SJSA1 (cell line): ENCODE results near the gene ERC1. TPM values are rescaled to one million over a fixed set of nuclear protein-coding genes. Genes with fewer than 3 reads are reported as not detected.
"Not testable (repeated sequence)": the region's sequence is repeated elsewhere in the genome, so short reads cannot be mapped to it uniquely, and the experiment has no call there.

ENCODE experiments used
- DNase-seq, 2 experiments: peaks; one replicate each; pipeline ENCODE4 v3.0.0-alpha.2; 2015 to 2020; ENCODE audit warnings: low spot score in 2 of 2, low read depth in 1 of 2
- H3K27ac ChIP-seq: fragments of 250-450 bp; sonication (Bioruptor Pico); 2 replicates; pipeline ENCODE4 v1.5.1; 2020; ENCODE audit warnings: mild to moderate bottlenecking, moderate library complexity
- H3K27me3 ChIP-seq: fragments of 250-450 bp; sonication (Bioruptor Pico); replicated peaks from 2 replicates; pipeline ENCODE4 v1.5.1; 2020; ENCODE audit warnings: mild to moderate bottlenecking, moderate library complexity
- H3K36me3 ChIP-seq: fragments of 250-450 bp; sonication (Bioruptor Pico); 2 replicates; pipeline ENCODE4 v1.5.1; 2020; ENCODE audit warnings: mild to moderate bottlenecking
- H3K4me1 ChIP-seq: fragments of 250-450 bp; sonication (Bioruptor Pico); replicated peaks from 2 replicates; pipeline ENCODE4 v1.6.1; 2021; ENCODE audit warnings: mild to moderate bottlenecking
- H3K4me3 ChIP-seq: fragments of 250-450 bp; sonication (Bioruptor Pico); 2 replicates; pipeline ENCODE4 v1.5.1; 2020; ENCODE audit warnings: mild to moderate bottlenecking
- H3K9me3 ChIP-seq: fragments of 250-450 bp; sonication (Bioruptor Pico); replicated peaks from 2 replicates; pipeline ENCODE4 v1.5.1; 2020; ENCODE audit warnings: mild to moderate bottlenecking
- total RNA-seq: library from RNA; depleted of rRNA; stranded (reverse); fragments of >200 nt; shearing (Covaris generic); gene quantifications from 2 replicates; pipeline ENCODE4 v1.2.3, GENCODE V29; 2014

Gene ERC1
- total RNA-seq, 1 experiment from 2014 or later, result 19.7 TPM

DNA sequence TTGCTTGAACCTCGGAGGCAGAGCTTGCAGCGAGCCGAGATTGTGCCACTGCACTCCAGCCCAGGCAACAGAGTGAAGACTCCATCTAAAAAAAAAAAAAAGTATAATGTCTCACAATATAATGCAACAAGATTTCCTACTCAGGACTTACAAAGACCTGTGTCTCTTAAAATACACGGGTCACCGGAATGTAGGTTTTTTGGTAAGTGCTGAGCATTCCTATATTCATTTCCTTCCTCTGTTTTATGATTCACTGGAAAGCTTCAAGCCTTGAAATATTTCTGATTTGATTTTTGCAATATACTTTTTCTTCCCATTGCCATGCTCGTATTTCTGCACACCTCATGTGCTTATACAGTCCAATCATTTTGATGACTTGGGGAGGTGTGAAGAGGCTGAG, 357.6 kb downstream of the ERC1 start:
- Histone ChIP-seq H3K4me3 (no peak overlapping the region), H3K27me3 (no peaks in the 10 kb centered on the region), H3K27ac (no peak overlapping the region), H3K9me3 (no peaks in the 10 kb centered on the region), H3K4me1 (peaks cover 50% of the 10 kb centered on the region), H3K36me3 (no peaks in the 10 kb centered on the region)
- no peak for DNase-seq

DNA sequence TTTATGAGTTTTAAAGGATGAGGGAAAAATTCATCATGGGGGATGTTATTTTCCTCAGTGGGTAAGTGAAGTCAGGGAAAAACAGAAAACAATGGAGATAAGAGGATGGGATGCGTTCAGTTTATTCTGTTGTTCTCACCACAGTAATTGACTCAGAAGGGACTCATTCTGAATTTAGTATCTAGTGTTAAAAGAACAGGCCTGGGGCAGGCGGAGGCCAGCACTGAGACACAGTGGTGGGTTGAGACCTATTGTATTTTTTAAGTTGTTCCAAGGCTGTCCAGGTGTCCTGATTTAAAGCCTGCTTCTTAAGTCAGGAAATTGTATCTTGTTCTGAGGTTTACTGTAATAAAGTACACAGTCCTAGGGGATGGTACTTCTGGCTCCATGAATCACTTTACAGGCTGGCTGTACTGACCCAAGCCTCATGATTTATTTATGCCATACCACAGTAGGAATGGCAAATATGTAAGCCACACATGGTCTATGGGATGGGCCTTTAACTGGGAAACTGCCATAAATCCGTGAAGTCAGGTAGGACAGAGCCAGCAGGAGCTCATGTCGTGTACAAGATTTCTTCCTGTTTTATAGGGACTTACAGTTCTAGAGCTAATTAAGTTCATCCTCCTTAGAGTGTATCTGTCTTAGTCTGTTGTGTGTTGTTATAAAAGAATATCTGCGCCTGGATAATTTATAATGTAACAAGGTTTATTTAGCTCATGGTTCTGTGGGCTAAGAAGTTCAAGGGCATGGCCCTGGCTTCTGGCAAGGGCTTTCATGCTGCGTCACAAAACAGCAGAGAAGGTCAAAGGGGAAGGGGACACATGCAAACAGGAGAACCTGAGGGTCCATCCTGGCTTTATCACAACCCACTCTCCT, 359.3 kb downstream of the ERC1 start:
- no peaks in the 10 kb centered on the region for H3K9me3 ChIP-seq
- peaks cover 50% of the 10 kb centered on the region for H3K4me1 ChIP-seq
- no peak overlapping the region for H3K4me3 ChIP-seq
- H3K36me3 ChIP-seq, result no peaks in the 10 kb centered on the region
- H3K27me3 ChIP-seq, result no peaks in the 10 kb centered on the region
- peak; percentile 65 to 75 for DNase-seq
- peak overlapping the region; percentile 76 for H3K27ac ChIP-seq

DNA sequence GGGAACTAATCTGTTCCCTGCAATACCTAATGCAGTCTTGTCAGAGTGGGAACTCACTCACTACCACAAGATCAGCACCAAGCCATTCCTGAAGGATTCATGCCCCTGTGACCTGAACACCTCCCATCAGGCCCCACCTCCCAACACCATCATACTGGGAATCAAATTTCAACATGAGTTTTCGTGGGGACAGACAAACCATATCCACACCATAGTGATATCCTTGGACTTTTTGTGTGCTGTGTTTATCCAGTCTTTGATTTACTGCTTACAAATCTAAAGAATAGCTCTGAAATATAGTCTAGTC, 359.9 kb downstream of the ERC1 start:
- H3K4me3 ChIP-seq, result no peak overlapping the region
- DNase-seq, result no peak
- peak overlapping the region; percentile 76 for H3K27ac ChIP-seq
- no peaks in the 10 kb centered on the region for H3K27me3 ChIP-seq
- no peaks in the 10 kb centered on the region for H3K9me3 ChIP-seq
- H3K36me3 ChIP-seq, result no peaks in the 10 kb centered on the region
- H3K4me1 ChIP-seq, result peaks cover 54% of the 10 kb centered on the region

DNA sequence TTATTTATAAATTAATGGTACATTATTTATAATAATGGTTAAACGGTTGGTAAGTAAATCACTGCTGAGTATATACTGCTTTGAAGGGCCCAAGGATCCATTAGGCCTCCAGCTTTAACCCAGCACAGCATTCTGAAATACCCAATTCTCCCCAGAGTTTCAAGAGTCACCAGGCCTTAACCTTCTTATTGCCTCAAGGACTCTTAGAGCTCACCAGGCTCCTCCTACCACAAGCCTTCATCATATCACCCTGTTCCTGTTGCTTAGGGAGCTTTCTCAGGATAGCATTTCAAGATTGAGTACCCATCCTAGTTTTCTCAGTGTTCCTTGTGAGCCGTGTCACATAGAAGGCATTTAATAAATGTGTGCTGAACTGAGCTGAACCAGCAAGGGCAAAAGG, 360.9 kb downstream of the ERC1 start:
- Histone ChIP-seq H3K4me3 (no peak overlapping the region), H3K27ac (no peak overlapping the region), H3K4me1 (peaks cover 55% of the 10 kb centered on the region), H3K36me3 (no peaks in the 10 kb centered on the region), H3K9me3 (no peaks in the 10 kb centered on the region), H3K27me3 (no peaks in the 10 kb centered on the region)
- no peak for DNase-seq

DNA sequence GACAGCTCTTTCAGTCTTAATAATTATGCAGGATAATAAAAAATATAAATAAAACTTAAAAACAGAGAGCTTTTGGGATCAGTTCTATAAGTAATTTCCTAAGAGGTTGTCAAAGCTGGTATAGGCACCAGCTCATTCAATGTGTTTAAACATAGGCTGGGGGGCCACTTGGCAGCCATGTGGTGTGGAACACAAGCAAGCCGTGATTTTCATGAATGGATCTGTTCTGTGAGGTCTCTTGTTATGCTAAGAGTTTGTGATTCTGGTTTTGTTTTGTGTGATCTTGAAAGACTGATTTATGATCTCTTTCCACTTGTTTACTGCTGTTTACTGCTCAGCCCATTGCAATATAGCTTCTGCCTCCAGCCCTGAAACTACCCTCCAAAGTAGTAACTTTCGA, 362.4 kb downstream of the ERC1 start:
- Histone ChIP-seq H3K4me3 (no peak overlapping the region), H3K27ac (no peak overlapping the region), H3K9me3 (no peaks in the 10 kb centered on the region), H3K4me1 (peaks cover 52% of the 10 kb centered on the region), H3K27me3 (no peaks in the 10 kb centered on the region), H3K36me3 (no peaks in the 10 kb centered on the region)
- DNase-seq, result no peak

DNA sequence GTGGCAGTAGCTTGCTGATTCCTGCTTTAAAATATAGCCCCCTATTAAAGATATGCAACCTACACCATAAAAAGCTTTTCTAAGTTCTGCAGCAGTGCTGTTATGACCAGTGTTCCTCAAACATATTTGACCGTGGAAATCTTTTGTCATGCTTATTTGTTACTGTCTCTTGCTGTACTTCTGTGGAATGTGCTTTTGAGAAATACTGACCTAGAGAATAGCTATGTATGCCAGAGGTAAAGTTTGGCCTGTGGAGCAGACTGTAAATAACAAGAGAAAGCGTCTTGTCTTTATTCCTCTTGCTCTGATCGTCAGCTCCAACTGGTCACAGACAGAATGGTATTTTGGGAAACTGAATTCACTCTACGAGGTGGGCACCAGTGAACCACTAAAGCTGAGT, 364.4 kb downstream of the ERC1 start:
- DNase-seq, result no peak
- peaks cover 33% of the 10 kb centered on the region for H3K4me1 ChIP-seq
- H3K27me3 ChIP-seq, result no peaks in the 10 kb centered on the region
- H3K36me3 ChIP-seq, result no peaks in the 10 kb centered on the region
- no peak overlapping the region for H3K27ac ChIP-seq
- no peak overlapping the region for H3K4me3 ChIP-seq
- H3K9me3 ChIP-seq, result no peaks in the 10 kb centered on the region

DNA sequence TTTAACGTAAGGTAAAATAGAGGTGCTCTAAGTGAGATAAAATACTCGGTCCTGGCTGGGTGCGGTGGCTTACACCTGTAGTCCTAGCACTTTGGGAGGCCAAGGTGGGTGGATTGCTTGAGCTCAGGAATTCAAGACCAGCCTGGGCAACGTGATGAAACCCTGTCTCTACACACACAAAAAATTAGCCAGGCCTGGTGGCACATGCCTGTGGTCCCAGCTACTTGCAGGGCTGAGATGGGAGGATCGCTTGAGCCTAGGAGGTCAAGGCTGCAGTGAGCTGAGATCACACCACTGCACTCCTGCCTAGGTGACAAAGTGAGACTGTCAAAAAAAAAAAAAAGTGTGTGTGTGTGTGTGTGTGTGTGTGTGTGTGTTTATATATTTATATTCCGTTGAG, 364.8 kb downstream of the ERC1 start:
- H3K27me3 ChIP-seq, H3K36me3 ChIP-seq, H3K4me3 ChIP-seq, H3K9me3 ChIP-seq, DNase-seq, H3K27ac ChIP-seq: not testable (repeated sequence)
- H3K4me1 ChIP-seq, result peaks cover 28% of the 10 kb centered on the region

DNA sequence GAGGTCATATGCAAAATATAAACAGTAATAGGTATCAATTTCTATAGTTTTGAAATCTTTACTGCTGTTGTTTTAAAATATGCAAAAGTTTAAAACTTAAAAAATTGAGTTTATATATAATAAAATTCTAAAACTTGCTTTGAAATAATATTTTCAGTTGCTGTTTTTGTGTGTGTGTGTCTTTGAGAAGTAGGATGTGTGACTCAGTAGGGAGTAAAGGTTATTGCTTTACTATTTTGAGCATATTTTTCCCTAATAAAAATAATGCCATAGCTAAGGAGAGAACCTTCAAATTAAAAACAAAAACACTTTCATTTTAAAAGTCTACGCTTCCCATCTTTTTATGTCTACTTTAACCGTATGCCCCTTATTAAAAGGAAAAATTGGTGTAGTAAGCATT, 365.3 kb downstream of the ERC1 start:
- H3K36me3 ChIP-seq, result no peaks in the 10 kb centered on the region
- no peaks in the 10 kb centered on the region for H3K27me3 ChIP-seq
- H3K4me1 ChIP-seq, result peaks cover 24% of the 10 kb centered on the region
- no peak overlapping the region; the same call in 1 of the 2 replicates for H3K27ac ChIP-seq
- no peak overlapping the region for H3K4me3 ChIP-seq
- no peaks in the 10 kb centered on the region for H3K9me3 ChIP-seq
- no peak for DNase-seq

DNA sequence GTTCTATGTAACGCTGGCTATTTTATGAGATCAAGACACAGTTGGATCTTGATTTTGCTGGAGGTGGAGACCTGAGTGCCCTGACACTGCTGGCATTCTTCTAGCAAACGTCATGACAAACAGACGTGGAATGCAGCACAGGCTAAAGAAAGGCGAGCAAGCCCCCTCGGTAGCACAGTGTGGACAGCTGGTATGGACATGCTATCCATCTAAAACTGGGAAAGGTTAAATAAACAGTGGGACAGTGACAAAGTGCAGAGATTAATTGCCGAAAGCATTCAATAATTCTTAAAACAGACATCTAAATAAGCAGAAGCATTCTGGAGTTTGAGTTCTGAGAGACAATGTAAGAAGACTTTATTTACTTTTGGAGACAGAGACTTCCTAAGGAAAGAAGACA, 366.1 kb downstream of the ERC1 start:
- no peaks in the 10 kb centered on the region for H3K27me3 ChIP-seq
- peak; percentile 57 to 67 for DNase-seq

DNA sequence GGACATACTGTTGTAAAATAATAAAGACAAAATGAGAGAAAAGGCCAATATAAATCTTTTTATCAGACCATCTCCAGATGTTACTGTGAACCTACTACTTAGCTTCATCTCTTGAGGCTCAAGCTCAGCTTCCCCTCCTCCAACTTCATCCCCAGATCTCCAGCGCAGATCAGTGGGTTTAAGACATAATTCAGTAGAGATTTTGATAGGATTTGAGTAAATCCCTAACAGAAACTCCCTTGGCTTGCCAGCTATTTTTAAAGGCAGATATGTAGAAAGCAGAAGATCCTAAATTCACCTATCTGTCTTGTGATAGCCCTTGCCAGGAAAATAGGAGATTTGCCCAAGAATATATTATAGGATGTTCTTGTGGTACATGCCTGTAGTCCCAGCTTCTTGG, 366.7 kb downstream of the ERC1 start:
- Histone ChIP-seq H3K27me3 (no peaks in the 10 kb centered on the region), H3K9me3 (no peaks in the 10 kb centered on the region), H3K4me3 (no peak overlapping the region), H3K27ac (no peak overlapping the region), H3K4me1 (peaks cover 25% of the 10 kb centered on the region), H3K36me3 (no peaks in the 10 kb centered on the region)
- no peak for DNase-seq

More for the DNA sequence above, 366.1 kb downstream of the ERC1 start:
- Histone ChIP-seq H3K4me1 (peaks cover 25% of the 10 kb centered on the region), H3K9me3 (no peaks in the 10 kb centered on the region), H3K36me3 (no peaks in the 10 kb centered on the region), H3K27ac (no peak overlapping the region), H3K4me3 (no peak overlapping the region)

DNA sequence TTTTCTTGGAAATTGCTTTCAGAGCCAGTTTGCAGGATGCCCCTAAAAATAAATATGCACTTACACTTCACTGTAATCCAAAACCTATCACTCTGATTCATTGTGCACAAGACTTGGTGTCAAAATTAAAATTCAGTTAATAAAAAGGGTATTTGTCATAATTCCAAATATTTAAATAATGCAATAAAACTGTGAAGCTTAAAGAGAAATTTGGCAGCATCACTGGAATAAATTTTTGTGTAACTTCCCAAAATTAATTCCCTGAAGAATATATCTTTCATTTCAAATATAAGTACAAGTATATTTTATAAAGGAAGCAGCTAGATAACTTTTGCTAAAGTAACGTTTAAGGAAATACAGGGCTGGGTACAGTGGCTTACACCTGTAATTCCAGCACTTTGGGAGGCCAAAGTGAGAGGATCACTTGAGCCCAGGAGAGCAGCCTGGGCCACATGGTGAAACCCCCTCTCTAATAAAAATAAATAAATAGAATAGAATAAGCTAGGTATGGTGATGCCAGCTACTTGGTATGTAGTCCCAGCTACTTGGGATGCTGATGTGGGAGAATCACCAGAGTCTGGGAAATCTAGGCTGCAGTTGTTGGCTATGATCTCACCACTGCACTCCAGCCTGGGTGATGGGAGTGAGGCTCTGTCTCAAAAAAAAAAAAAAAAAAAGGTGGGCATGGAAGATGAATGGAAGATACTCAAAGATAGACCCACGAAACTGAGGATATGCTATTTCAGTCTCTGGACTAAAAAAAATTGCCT, 369.6 kb downstream of the ERC1 start:
- Histone ChIP-seq H3K9me3 (no peaks in the 10 kb centered on the region), H3K4me3 (no peak overlapping the region), H3K27me3 (no peaks in the 10 kb centered on the region), H3K27ac (no peak overlapping the region), H3K4me1 (peaks cover 21% of the 10 kb centered on the region), H3K36me3 (no peaks in the 10 kb centered on the region)
- peak; percentile 46 to 56 for DNase-seq

DNA sequence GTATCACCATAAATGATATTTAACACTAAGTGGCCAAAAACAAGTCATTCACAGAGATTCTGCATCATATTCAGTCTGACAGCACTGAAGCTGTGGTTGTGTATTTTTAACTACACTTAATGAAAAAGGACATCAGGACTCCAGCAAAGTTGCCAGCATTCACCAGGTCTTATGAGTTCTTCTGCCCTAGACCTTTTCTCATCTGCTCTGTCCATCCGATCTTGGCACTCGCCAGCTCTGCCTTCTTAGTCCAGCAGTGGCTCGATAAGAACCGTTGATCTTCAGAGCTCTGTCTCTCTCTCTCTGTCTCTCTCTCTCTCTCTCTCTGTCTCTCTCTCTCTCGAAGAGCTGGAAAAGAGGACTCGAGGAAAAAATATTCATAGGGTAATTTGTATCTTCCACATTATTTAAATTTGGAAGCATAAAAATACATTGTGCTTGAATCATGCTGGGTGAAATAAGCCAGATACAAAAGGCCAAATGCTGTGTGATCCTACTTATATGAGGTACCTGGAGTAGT, 371.2 kb downstream of the ERC1 start:
- DNase-seq, result no peak
- Histone ChIP-seq H3K9me3 (no peaks in the 10 kb centered on the region), H3K4me3 (no peak overlapping the region), H3K27me3 (no peaks in the 10 kb centered on the region), H3K36me3 (no peaks in the 10 kb centered on the region), H3K4me1 (peaks cover 9% of the 10 kb centered on the region), H3K27ac (no peak overlapping the region)

DNA sequence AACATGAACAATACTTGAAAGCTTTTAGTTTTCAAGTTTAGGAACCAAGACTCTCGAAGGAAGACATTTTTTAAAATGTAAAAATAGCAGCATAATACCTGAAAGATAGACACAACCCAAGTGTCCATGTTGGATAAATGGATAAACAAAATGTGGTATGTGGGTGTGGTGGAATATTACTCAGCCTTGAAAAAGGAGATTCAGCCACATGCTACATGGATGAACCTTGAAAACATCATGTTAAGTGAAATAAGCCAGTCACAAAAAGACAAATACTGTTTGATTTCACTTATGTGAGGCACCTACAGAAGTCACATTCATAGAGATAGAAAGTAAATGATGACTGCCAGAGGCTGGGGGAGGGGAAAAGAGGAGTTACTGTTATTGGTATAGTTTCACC, 374.7 kb downstream of the ERC1 start:
- Histone ChIP-seq H3K27ac (no peak overlapping the region), H3K27me3 (no peaks in the 10 kb centered on the region)

More for the DNA sequence above, 374.7 kb downstream of the ERC1 start:
- no peaks in the 10 kb centered on the region for H3K9me3 ChIP-seq
- H3K36me3 ChIP-seq, result no peaks in the 10 kb centered on the region
- DNase-seq, result no peak
- H3K4me3 ChIP-seq, result no peak overlapping the region
- peaks cover 3% of the 10 kb centered on the region; the same call in 1 of the 2 replicates for H3K4me1 ChIP-seq
